ENCODE data around the gene ADD3.

ADD3 gene

GRCh38 chr10:110068780-110069179, 61.0 kb downstream of the ADD3 start:
- DNase-seq (ENCODE audit: low read depth) = no peak

GRCh38 chr10:110069502-110069982, 61.8 kb downstream of the ADD3 start:
- no peak for DNase-seq (ENCODE audit: low read depth)

DNA sequence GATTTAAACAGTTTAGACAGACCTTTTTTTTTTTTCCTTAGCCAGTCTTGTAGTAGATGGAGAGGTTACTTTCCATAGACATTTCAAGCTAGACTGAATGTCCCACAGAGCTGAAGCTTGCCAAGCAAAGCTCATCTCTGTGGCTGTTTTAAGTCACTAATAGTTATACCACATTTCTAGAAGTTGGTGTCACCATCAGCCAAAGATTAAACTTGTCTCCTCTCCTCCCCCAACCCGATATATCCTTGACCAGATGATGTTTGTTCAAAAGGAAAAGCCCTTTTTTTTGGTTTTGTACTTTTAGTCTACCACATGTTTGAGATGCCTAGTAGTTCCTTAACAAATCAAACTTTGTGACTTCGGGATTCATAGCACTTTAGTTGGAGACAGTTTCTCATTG, 66.1 kb downstream of the ADD3 start:
- no peak for DNase-seq (ENCODE audit: low read depth)

- DNase-seq (ENCODE audit: low read depth) = no peak
Observed at GRCh38 chr10:110074298-110074697, 66.5 kb downstream of the ADD3 start.

DNA sequence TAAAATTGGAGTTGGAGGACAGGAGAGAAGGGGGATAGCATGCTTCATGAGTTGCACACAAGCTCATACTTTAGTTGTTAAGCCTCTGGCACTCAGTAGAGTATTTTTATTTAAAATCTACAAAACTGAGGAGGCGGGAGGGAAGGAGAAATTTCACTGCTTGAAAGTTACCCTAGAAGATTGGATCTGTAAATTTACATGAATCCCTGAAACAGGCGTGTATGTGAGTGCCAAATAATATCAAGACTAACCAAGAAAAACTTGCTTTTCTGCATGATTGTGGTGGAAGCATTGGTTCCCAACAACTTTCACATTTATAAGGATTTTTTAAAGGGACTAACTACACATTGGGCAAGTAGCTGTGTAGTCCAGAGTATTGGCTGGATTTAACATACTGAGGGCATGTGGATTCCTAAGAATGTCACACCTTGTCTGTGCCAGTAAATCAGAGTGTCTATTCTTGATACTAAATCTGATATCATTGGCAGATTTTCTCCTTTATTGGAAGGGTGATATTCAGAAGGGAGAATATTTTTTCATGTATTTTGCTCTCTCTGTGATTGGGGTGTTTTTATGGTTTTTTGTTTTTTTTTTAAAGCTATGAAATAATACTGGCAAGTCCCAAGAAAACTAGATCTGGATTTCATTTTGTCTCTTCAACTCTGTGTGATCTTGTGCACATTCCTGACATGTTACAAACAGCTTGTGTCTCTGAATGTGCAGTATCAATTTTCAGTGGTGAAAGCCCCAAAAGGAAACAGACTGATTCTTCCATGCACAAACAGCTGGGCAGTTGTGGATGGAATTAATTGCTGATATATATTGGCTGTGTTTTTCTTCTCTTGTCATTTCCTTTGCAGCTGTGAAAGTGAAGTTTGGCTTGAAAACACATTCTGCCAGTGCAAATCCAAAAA, 67.2 kb downstream of the ADD3 start:
- no peak for DNase-seq (ENCODE audit: low read depth)

DNA sequence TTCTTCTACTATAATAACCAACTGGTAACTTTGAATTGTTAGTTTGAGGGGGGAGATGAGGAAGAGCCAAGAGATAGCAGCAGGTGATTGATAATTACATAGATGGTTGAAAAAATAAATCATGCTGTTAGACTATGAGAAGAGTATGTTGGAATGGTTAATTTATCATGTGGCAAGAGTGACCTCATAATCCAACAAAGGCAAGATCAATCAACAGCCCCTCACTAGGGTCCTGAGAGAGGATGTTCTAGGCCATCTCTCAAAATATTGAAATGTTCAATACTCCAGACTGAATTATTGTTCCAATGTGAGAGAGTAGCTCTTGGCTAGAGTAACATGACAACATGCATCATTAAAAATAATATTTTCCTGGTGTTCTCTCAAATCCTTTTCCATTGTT, 67.9 kb downstream of the ADD3 start:
- no peak for DNase-seq (ENCODE audit: low read depth)

DNA sequence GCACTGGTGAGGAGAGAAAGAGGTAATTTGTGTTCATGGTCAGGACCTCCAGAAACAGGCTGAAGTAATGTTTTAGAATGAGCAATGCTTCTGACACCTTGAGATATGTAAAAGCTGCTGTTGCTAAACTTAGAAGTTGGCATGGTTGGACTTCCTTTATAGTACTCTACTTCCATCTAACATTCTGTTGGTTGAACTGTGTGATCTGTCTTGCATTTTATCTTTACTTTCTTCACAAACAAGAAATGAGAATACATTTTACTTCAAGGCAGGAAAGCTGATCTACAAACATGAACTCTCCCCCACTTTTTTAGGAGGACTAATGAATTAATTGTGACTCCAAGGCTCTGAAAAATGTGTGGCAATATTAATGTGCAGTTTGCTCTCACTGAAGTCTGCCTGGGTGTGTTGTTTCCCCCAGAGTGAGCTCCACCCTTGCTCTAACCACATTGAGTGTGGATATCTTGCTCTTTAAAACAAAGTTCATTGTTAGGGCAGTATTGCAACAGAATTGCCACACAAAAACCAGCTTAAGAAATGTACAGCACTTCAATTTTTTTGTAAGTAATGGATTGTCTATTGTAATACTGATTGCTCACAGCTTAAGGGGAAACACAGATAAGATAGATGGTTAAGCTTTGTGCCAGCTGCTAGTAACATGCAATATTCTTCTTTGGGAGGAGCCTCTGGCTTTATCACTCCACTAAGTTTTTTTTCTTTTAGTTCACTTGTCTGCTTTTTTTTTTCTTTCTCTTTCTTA, 69.0 kb downstream of the ADD3 start:
- no peak for DNase-seq (ENCODE audit: low read depth)

GRCh38 chr10:110077436-110078130, 69.8 kb downstream of the ADD3 start:
- DNase-seq (ENCODE audit: low read depth) = no peak

DNA sequence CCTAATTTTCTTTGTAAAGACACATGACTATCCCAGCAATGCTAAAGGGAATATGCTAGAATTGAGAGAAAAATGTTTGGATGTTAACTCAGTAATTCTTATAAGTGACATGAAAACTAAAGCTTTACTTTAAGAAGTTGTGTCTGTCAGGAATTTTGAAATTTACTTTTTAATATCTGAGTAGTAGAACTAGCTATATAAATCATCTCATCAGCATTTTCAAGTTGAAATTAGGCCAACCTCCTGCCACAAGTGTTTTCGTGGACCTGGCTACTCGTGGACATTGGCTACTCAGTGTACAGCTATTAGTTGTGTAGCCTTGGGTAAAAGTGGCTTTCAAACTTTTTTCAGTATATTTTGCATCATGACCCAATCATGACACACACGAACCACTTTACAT, 70.5 kb downstream of the ADD3 start:
- no peak for DNase-seq (ENCODE audit: low read depth)

DNA sequence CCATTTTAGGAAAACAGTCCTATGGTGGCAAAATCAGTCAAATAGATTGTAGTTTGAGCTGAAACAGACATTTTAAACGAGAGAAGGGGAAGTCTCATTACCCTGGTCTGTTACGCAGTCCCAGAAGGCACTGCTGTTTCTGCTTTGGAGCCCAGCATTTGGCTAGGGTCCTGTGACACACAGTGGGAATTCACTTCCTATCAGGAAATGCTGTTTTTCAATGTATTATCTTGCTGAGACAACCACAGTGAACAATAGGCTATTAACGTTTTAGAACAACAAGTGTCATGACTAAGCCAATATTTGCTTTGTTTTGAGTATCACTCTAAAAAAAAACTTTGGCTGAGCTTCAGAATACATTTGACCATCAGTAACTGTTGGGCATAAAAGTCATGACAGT, 74.1 kb downstream of the ADD3 start:
- DNase-seq (ENCODE audit: low read depth) = no peak

- no peak for DNase-seq (ENCODE audit: low read depth)
Observed at GRCh38 chr10:110083884-110084283, 76.1 kb downstream of the ADD3 start.

DNA sequence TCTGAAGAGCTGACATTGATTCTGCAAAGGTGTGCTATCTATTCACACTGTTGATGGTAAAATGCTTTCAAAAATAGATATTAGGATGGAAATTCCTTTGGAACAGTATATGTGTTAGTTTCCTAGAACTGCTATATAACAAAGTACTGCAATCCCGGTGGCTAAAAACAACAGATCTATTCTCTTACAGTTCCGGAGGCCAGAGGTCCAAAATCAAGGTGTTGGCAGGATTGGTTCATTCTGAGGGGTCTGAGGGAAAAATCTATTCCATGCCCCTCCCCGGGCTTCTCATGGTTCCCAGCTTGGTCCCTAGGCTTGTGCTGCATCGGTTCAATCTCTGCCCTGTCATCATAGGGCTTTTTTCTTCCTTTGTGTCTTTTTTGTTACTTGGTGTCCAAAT, 79.9 kb downstream of the ADD3 start:
- DNase-seq (ENCODE audit: low read depth) = no peak

DNA sequence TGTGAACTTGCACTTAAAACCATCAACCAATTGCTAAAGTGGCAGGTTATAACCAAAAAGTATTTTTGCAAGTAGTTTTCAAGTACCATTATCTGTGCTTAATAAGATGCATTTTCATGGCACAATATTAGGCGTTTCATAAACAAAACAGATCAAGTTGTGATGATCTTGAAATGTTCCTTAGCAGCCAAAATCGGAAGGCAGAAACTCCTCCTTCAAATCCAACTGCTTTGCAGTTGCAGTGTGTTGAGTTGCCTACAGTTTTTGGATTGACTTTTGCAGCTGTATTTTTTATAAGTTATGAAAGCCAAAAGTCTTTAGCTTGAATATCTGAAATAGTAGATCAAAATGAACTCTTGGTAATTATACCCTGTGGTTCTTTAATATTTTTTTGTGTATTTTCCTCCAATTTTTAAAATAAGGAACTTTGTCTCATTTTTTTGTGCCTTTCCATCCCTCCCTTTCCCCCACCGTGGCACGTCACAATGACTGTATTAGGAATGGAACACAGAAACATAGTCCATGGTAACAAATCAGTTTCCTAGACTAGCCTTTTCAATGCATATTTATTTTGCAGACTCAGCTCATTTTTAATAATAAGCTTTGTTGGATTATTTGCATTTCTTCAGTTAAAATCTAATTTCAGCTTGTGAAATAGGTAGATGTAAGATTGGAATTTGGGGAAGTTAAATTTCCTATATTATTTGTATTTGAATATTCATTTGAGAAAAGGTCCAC, 80.8 kb downstream of the ADD3 start:
- DNase-seq (ENCODE audit: low read depth) = no peak

- DNase-seq (ENCODE audit: low read depth) = no peak
Observed at GRCh38 chr10:110091830-110092229, 84.0 kb downstream of the ADD3 start.

- DNase-seq (ENCODE audit: low read depth) = no peak
Observed at GRCh38 chr10:110093722-110094121, 85.9 kb downstream of the ADD3 start.

- DNase-seq (ENCODE audit: low read depth) = no peak
Observed at GRCh38 chr10:110094786-110095185, 87.0 kb downstream of the ADD3 start.

- no peak for DNase-seq (ENCODE audit: low read depth)
Observed at GRCh38 chr10:110101464-110102144, 93.8 kb downstream of the ADD3 start.

DNA sequence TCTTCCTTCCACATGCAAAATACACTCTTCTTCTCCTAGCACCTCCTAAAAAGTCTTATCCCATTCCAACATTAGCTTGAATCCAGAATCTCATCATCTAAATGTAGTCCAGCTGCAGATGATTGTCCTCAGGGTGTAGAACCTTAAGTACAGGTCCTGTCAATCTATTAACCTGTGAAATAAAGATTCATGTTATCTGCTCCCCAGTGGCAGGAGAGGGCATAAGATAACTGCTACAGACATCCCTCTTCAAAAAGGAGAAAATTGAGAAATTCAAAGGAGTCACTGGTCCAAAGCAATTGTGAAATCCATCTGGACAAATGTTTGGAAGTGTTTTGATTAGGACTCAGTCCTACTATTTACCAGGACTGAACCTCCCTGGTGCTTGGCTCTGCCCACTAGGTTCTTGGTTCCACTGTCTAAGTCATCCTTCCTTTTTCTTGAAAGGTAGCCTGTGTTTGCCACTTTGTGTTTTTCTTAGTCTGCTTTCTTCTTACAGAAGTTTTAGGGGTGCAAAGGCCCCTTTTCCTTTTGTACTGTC, 96.2 kb downstream of the ADD3 start:
- DNase-seq (ENCODE audit: low read depth) = no peak

DNA sequence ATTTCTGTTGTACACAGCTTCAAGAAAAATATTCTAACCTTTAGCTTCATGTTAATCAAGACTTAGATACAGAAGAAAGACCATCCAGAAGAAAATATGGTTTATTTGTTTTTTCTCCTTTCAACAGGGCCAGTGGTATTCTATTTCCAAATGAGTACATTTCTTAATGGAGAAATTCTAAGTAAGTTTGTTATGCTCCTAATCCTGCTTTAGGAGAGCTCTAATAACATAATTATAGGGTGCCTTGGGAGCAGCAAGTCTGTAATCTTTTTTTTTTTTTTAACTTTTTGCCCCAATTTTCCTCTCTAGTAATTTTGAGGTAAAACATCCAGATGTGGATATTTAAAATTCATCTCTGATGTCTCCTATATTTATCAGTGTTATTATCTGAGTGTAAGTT, 98.1 kb downstream of the ADD3 start:
- no peak for DNase-seq (ENCODE audit: low read depth)

DNA sequence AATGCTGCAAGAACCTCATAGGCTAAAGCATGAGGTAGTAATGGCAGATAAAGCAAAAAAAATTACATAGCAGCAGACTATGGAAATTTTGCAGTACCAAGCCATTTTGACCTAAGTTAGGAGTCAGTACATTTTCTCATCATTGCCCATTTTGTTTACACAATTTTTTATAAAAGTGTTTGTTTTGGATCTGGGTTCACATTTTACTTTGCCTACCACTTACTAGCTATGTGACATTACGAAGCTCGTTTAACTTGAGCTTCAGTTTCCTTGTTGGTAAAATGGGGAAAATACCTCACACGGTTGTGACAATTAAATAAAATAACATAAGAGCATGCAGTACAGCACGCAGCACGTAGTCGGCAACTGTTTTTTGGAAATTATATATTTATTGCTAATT, 99.6 kb downstream of the ADD3 start:
- no peak for DNase-seq (ENCODE audit: low read depth)

GRCh38 chr10:110107887-110108286, 100.1 kb downstream of the ADD3 start:
- no peak for DNase-seq (ENCODE audit: low read depth)

All from stimulated activated CD8-positive, alpha-beta memory T cell treated with anti-CD3 and anti-CD28 coated beads, Interleukin-12 subunit alpha, Interleukin-12 subunit beta, amount 100 ng/mL, for 4 hours (primary cell).